HG03103 (cell line): ENCODE measurements around the gene SRGAP2C.
"Not testable (repeated sequence)": the region's sequence is repeated elsewhere in the genome, so short reads cannot be mapped to it uniquely, and the experiment has no call there.

Experiments used
- ATAC-seq: cut with Tn5 transposase; IDR thresholded peaks from one replicate; pipeline ENCODE4 v1.9.1; 2021; ENCODE audit warnings: low read depth; ENCODE audit not compliant: unreplicated experiment

Gene SRGAP2C

DNA sequence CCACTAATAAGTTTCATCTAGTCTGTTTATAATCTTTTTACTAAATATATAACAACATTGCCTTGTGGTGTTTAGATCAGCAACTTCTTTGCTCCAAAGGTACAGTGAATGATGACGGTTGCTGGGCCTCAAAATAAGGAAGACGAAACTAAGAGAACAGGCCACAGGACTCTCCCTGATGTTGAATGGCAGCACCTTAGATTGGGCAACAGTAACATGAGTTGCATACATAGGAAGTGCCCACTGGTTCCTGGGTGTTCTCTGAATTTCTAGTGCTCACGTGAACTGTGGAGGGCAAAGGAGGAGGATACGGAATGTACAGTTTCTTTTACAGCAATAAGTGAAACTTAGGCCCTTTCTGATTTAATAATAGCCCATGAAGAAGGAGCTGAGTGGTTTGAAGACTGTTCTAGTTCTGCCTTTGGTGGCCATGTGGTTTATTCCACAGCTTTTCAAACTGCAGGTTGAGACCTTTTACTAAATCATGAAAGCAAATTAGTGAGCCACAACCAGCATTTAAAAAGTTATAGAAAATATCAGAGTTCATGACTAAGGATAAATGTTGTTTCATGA lies 86.5 kb downstream of the SRGAP2C start:
- ATAC-seq: not testable (repeated sequence)

DNA sequence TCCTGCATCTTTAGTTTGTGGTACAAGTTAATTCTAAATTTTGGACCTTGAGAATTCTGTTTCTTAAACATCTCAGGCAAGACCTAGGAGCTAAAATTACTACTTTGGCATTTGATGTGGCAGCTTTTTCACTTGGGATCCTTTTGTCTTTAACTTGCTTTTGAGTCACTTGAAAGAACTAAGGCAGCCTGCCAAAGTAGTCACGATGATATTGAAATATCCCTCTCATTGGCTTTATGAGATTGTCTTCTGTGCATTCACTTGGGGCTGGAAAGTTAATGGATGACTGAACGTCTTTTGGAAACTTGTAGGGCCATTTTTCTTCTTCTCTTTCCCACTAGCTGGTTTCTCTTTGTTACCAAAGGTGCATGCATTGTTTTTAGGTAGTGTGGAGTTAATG lies 90.7 kb downstream of the SRGAP2C start:
- not testable (repeated sequence) for ATAC-seq

DNA sequence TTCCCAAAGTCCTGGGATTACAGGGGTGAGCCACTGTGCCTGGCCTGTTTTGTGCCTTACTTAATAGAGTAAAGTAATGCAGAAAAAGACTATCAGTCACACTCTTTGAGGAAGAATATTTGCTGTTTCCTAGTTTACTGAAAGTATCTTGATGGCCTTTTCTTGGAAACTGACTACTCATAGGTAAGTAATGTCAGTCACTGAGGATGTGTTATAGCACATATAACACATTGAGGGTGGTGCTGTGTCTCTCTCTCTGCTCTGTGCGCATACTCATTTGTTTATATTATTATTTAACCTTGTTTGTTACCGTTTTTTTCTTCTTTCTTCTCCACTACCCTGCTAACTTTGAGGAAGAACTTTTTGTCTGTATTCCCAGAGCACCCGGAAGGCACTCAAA lies 93.4 kb downstream of the SRGAP2C start:
- not testable (repeated sequence) for ATAC-seq

DNA sequence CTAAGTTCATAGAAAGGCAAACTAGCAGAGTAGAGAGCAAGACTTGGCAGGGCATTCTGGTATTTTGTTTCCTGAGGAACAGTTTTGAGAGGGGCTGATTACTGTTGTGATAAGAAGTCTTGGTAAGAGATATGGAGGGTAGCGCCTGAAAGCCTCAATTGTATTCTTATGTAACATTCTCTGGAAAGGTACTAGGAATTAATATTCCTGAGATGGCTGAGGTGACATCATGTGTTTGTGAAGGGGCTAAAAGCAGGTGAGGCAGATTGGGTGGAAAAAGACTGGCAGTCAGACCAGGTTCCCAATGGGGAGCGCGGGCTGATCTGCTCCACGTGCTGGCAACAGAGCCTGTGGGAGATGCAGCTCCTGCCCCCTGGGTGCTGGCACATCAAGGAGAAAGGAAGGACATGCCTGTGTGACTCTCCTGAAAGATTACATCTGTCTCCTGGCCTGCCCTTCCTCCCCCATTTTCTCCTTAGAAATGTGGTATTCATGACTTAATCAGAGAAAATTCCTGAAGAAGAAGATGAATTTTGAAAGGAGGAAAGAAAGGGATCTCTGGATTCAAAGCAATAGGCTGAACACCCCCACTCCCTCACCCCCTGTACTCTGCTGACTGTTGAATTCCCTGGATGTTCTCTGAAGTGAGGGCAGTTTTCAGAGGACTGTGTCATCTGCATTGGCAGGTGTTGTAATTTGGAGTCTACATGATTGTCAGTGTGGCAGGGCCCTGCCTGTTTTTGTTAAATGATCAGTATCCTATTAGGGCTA lies 94.2 kb downstream of the SRGAP2C start:
- ATAC-seq: not testable (repeated sequence)

DNA sequence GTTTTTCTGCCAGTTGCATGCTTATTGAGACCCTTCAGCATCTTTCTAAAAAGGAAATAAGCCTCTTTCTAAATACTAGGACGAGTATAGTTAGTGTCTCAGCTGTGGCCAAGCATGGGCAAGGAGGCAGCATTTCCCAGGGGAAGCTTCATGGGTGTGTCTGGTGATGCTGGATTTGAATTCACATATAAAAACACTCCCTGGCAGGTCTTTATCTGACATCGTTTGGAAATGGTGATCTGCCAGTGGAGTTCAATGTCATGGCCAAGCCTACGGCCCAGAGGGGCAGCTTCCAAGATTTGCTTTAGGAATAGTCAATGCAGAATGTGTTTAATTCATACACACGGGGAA lies 94.7 kb downstream of the SRGAP2C start:
- not testable (repeated sequence) for ATAC-seq

DNA sequence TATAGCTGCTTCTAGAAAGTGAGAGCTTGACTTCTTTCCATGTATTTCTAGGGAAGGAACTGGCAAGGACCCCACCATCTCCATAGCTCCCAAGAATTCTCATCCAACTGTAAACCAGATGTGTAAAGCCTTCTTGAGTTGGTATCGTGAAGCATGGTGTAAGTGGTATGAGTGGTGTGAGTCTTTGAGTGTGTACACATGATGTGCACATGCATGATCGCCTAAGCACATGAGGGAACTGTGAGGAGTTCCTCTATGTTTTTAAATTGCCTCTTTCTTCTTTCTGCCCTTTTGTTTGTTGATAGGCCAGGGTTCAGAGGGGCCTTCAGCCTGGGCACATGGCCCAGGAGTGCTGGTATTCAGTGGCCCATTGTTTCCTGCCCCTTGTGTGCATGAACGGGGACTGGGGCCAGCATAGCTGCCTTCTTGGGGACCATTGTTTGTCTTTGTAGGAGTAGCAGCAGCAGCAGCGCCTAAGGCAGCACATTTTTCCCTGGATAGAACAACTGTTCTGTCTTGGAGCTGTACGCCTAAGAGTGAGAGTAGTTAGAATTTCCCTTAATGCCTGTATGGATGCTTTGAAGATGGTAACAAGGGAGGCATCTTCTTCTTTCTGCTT lies 96.0 kb downstream of the SRGAP2C start:
- not testable (repeated sequence) for ATAC-seq

DNA sequence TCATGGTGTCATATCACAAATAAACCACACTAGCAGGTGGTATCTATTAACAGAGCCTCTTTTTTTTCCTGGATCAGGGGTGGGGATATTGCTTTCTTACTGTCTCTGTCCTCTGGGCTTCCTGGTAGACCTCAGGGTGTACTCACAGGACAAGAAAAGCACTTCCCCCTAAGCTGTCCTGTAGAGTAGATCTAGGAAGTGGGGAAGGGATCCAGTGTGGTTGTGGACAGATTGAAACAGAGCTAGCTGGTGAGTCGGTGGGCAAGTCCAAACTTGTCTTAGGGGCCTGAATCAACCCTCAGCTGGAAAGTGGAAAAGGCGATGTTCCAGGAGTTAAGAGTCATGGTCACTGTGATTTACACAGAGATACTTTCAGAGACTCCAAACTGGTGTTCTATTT lies 96.7 kb downstream of the SRGAP2C start:
- not testable (repeated sequence) for ATAC-seq

DNA sequence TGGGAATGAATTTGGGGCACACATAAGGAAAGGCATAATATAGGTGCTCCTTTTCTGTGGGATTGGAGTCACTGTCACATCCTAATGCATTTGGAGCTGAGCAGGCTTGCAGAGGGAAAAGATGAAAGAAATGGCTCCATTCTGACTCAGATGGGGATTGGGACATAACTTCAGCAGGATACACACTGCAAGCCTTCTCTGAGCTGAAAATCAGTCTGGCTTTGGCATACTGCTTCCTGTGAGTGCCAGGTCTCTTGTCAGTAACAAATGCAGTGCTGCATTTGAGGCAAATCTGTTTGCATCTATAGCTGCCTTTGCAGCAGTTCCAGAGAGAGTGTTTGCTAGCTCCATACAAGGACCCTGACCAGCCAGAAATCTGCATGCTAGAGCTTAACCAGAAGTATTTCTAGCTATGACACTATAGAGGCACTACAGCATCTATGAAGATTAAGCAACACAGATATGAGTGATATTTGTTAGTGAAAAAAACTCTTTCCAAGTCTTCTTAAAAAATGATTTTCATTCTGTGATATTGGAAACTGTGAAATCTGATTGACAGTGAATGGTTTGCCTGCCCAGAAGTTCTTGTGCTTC lies 98.9 kb downstream of the SRGAP2C start:
- ATAC-seq: not testable (repeated sequence)

DNA sequence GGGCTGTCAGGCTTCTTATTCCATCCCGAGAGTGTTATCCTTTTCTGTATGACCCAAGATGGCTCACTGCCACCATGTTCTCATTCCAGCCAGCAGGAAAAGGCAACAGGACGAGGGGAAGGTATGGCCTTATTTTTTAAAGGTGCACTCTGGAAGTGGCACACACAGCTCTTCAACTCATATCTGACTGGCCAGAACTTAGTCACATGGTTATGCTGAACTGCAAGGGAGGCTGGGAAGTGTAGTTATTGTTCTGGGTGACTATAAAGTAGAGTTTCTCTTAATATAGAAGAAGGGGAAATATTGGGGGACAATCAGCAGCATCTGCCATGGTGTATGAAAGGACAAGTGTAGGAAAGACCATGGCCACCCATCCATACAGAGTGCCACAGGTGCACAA lies 107.8 kb downstream of the SRGAP2C start:
- not testable (repeated sequence) for ATAC-seq

DNA sequence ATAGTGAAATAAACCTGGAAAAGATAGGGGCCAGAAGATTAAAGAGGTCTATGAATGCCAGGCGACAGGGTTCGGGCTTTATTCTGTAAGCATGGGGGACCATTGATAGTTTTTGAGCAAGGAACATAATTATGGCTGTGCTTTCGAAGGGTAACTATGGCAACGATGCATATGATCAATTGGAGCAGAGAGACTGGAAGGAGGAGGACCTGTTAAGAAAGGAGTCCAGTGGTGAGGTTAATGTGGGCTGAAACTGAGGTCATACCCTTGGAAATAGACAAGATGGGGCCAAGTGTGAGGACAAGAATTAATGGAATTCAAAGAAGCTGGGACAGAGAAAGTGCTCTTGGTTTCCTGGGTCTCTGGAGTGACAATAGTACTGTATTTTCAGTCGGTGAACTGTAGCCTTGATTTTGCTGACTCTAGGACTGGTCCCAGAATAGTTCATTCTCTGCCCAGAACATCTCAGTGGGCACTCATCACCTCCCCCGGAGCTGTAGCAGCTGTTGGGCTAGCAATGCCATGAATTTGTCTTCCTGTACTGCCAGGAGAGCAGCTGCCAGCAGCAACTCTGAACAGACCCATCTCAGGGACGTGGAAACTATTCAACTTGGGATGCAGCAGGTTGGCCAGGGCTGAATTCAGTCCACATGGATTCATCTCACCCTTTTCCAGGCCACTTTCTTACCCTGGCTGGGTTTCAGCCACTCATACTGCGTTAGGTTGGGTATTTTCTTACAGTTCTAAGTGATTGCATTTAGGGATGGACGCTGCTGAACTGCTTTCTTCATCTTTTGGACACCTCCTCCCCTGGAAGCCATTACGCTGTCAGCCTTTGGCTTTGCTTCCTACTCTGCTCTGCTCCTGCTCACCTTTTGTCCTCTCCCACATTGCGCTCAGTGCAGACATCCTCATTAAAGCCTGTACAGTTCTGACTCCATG lies 108.8 kb downstream of the SRGAP2C start:
- ATAC-seq: not testable (repeated sequence)

DNA sequence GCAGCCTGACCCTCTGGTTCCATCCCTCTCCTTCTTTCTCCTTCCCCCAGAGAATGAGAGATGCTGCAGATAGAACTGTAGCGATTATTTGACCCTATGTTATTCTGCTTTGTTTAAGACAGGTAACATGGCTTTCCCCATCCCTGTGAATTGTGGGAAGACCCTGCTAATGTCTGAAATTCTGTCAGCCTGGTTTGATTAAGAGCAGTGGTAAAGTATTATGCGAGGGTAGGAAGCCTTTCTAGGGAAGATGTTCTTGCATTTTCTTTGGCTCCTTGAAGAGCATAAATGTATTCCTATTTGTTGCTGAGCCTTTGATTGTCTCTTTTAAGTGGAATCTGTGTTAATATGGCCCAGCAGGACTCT lies 109.4 kb downstream of the SRGAP2C start:
- not testable (repeated sequence) for ATAC-seq

DNA sequence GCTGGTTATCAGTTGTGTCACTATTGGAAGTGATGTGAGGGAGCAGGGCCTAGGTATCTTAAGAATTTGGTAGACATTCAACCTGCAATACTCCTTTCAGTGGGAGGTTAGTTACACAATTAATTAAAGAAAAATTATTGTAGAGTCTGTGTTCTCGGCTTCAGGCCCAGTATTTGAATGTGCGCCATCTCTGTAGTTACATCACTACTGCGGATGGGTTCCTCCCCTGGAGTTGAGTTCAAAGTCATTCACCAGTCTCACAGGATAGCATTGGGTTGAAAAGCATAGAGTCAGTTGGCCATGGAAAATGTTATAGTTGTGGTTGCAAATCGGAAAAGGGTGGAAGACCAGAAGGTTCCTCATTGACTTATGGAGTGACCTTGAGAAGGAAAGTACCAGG lies 111.8 kb downstream of the SRGAP2C start:
- not testable (repeated sequence) for ATAC-seq

DNA sequence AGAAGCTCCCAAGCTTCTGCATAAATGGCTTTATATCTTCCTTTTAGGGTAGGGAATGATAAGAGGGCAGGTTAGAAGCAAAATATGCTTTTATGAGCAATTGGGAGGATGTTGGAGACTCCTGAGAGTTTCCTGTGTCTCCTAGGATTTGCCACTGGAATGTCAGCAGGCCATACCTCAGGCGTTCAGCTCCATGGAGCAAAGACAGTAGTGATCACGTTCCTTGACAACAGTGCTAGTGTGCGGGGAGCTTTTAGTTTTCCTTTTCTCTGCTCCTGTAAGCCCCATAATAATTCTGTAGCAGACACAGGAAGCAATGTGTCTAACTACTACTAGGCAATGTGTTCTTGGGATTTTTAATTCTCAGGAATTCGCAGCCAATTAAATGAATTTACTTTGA lies 113.8 kb downstream of the SRGAP2C start:
- not testable (repeated sequence) for ATAC-seq

DNA sequence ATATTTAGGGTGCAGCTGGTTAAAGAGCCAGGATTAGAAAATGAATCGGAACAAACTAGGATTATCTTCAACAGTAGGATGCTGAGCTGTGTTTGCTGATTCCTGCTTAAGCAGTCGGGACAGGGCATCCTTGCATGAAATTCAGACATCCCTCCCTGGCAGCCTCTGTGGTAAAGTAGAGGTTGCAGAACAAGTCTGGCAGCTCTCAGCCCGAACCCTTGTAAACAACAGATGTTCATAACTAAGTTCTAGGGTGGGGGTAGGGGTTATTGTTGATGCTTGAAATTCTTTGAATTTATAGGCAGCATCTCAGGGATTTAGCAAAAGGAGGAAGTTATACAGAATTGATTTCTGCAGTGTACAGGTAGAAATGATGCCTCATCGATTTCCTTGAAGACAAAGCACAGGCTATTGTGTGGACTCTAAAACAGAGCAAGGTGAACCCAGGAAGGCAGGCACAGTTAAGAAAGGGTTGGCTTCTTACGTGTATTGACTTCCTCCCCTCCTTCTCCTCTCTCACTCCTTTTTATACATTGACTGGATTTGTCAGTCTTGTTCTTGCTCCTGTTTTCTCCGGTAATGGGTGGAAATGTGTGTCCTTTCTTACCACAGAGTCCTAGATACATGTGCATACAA lies 114.9 kb downstream of the SRGAP2C start:
- ATAC-seq: not testable (repeated sequence)

DNA sequence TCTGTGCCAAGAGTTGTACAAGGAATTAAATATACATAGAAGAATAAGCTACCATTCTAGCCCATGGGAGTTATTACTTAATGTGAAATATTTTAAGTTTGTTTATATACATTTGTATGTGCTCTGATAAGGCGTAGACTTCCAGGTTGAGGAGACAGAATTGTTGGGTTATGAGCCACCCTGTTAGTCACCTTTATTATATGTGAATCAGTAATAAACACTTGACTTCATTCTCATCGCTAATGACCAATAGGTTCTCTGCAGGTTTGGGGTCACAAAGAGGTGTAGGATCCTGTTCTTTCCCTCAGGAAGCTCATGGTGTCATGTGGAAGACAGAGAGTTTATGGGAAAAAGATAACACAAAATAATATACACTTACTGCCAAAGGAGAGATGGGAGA lies 117.1 kb downstream of the SRGAP2C start:
- ATAC-seq: not testable (repeated sequence)

DNA sequence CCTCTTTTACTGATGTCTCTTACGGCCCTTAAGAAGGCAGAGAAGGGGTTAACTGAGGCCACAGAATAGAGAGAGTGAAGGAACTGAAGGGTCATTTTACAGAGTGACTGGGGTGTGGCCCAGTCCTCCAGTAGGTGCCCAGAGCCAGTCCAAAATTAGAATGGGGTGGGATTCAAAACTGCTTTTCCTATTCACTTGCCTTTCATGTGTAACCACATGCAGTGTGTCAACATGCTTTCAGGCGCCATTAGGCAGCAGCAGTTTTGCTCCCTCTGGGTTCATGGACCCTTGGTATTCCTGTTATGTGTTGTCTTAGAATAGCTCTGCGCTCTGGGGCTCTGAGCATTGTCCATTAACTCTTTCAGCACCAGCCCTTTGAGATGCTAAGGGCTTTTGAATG lies 123.0 kb downstream of the SRGAP2C start:
- ATAC-seq: not testable (repeated sequence)

DNA sequence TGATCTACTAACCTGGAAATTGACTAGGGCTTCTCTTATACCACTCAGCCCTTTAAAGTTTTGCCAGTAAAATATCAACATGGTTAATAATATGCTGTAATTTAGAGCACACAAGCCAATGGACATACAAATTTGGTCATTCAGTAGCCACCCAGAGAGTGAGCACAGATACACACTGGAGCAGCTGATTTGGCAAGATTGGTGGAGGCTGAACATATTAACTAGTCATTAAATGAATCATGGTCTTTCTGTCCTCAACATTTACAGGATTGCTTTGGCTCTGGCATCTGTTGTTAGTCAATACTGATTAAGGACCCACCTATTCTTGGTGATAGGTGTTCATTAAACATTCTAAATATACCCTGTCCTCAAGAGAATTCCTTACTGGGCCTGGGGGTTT lies 130.7 kb downstream of the SRGAP2C start:
- ATAC-seq: not testable (repeated sequence)

DNA sequence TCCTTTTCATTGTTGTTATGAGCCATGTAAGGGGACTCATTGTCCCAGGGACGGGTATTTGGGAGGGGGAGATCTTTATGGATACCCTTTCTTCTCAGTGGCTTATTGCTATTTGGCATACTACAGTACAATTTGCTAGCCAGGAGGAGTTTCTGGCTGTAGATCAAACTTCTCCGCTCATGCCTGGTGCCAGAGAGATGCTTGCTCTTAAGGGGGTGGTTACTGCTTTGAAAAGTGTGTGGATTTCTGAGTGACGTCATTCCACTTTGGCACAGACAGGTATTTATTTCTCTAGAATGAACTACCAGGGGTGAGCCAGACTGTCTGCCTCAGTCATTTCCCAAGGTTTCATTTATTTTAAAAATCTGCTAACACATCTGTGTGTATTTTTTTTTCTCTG lies 131.3 kb downstream of the SRGAP2C start:
- not testable (repeated sequence) for ATAC-seq

DNA sequence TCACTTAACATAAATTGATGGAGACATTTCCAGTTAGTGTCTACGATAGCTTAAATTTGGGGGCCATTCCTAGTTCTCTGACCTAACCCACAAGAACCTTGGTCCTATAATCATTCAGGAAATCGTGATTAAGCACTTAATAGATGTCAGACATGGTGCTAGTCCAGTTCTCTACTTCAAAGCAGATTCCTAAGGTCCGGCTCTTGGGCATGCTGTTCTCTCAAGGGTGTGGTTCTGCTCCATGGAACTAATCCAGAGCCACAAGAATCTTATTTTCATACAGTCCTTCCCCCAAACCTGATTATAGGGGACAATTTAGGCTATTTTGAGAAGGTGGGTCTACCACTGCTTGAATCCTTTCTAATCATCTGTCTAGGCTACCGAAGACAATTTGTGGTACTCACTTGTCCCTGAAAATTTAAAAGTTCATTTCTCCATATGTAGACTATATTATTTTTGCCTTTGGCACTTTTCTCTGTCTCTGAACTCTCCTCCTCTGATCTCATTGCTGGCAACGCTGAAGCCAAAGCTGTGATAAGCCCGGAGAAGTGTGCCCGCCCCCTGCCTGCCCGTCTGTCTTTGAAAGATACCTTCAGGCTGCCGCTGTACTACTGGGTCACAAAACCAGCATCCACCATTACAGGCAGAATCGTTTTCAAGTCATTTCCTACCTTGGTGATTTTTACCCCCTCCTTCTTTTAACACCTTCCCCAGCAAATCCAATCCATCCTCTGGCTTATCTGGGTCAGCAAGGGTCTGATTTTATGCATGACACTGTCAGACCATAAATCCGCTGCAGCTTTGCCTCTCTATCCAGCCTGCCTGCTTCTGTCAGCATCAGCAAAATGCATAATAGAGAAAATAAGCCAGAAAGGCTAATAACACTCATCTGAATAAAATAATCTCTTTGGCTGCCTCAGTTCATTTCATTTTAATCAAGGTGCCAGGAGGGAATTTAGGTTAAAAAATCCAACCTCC lies 133.0 kb downstream of the SRGAP2C start:
- not testable (repeated sequence) for ATAC-seq
